ENCODE results near the gene STKLD1. TPM values are rescaled to one million over a fixed set of nuclear protein-coding genes. Genes with fewer than 3 reads are reported as not detected.

Gene STKLD1
- total RNA-seq, 3 donors from 2014 or later, result 0.16 to 0.42 TPM; not detected in 1

DNA sequence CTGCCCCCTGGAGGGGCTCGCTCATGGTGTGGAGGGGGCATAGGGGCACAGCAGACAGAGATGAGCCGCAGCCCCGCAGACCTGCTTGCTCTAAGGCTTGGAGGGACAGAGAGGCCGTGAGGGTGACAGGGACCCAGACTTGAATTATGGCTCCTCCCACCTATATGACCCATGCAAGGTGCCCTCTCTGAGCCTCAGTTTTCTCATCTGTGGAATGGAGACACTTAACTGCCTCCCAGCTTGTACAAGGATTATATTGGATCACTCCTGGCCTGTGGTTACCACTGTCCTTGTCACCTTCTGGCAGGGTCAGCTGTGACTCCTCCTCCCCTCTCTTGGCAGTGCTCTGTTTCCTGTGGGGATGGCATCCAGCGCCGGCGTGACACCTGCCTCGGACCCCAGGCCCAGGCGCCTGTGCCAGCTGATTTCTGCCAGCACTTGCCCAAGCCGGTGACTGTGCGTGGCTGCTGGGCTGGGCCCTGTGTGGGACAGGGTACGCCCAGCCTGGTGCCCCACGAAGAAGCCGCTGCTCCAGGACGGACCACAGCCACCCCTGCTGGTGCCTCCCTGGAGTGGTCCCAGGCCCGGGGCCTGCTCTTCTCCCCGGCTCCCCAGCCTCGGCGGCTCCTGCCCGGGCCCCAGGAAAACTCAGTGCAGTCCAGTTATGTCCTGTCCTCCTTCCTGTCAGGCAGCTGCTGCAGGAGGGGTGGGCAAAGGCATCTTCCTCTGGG is 78.9 kb downstream of the STKLD1 start:
- no peak overlapping the region for H3K4me3 Mint-ChIP-seq
- no peak for DNase-seq
- no peaks in the 10 kb centered on the region for H3K9me3 Mint-ChIP-seq
- peaks cover 4% of the 10 kb centered on the region for H3K27me3 Mint-ChIP-seq (ENCODE audit: low read depth)
- no peaks in the 10 kb centered on the region for H3K36me3 Mint-ChIP-seq (ENCODE audit: insufficient read depth)
- no peak for ATAC-seq
- H3K4me1 Mint-ChIP-seq (ENCODE audit: low read depth), result peaks cover 3% of the 10 kb centered on the region

Other genes starting within 250 kb of the STKLD1 start
- 1 to 10 TPM; 3.0 to 3.3 (median 3.2) TPM for gene GBGT1, start 212.5 kb upstream of the STKLD1 start, total RNA-seq
- not detected for gene OBP2B, start 167.1 kb upstream of the STKLD1 start, total RNA-seq
- gene ABO, start 101.2 kb upstream of the STKLD1 start, total RNA-seq, result under 1 TPM in 1 of 3 donors, not detected in 2; 0.08 TPM
- 10 to 100 TPM; 56.0 to 61.7 (median 58.5) TPM for gene SURF6, start 40.2 kb upstream of the STKLD1 start, total RNA-seq
- 10 to 100 TPM; 52.8 to 58.6 (median 55.3) TPM for gene MED22, start 28.2 kb upstream of the STKLD1 start, total RNA-seq
- 1,000 to 10,000 TPM; 3,573 to 3,630 (median 3,625) TPM for gene RPL7A, start 28.1 kb upstream of the STKLD1 start, total RNA-seq
- gene SURF1, start 19.9 kb upstream of the STKLD1 start, total RNA-seq, result 10 to 100 TPM; 24.1 to 37.1 (median 30.6) TPM
- 10 to 100 TPM; 48.0 to 64.1 (median 57.9) TPM for gene SURF2, start 19.8 kb upstream of the STKLD1 start, total RNA-seq
- gene SURF4, start 306 bp upstream of the STKLD1 start, total RNA-seq, result 100 to 1,000 TPM; 235 to 292 (median 255) TPM
- 10 to 100 TPM; 67.5 to 79.5 (median 79.3) TPM for gene REXO4, start 41.6 kb downstream of the STKLD1 start, total RNA-seq
- gene ADAMTS13, start 46.0 kb downstream of the STKLD1 start, total RNA-seq, result under 1 TPM; 0.60 to 0.91 (median 0.79) TPM
- gene CACFD1, start 83.6 kb downstream of the STKLD1 start, total RNA-seq, result 1 to 10 TPM in 1 of 3 donors, under 1 TPM in 2; 0.73 to 1.1 (median 0.86) TPM
- 1 to 10 TPM; 4.9 to 5.3 (median 5.2) TPM for gene SLC2A6, start 102.7 kb downstream of the STKLD1 start, total RNA-seq
- not detected for gene MYMK, start 148.6 kb downstream of the STKLD1 start, total RNA-seq
- gene ADAMTSL2, start 158.3 kb downstream of the STKLD1 start, total RNA-seq, result under 1 TPM in 2 of 3 donors, not detected in 1; 0.08 to 0.14 TPM
- gene FAM163B, start 233.0 kb downstream of the STKLD1 start, total RNA-seq, result not detected

Measured in activated T-cell treated with anti-CD3 and anti-CD28 coated beads, Interleukin-2, amount 50 U/mL, for 4 hours (primary cell).